Endothelial cell of umbilical vein (primary cell): Measurements from ENCODE around the gene DMWD. TPM values are rescaled to one million over a fixed set of nuclear protein-coding genes. Genes with fewer than 3 reads are reported as not detected.

Experiments
- BruUV-seq: library from RNA; stranded (reverse); fragments of 400-500 nt; replicated peaks from 2 replicates; lab custom pipeline; 2021; lab: Mats Ljungman, UMichigan
- CTCF ChIA-PET: fragments of 300-600, 350-600 bp; sonication (Branson Sonifier 250); formaldehyde crosslinking; loops from one replicate; lab custom pipeline; 2021; ENCODE audit warnings: antibody characterized with exemption, inconsistent platforms; lab: Charles Lee
- POLR2A ChIA-PET: fragments of 300-600, 350-600 bp; sonication (Branson Sonifier 250); formaldehyde crosslinking; loops from one replicate; lab custom pipeline; 2021; ENCODE audit warnings: antibody characterized with exemption, inconsistent platforms; lab: Charles Lee
- DNase-seq: peaks from one replicate; pipeline ENCODE4 v3.0.0-alpha.2; 2011; ENCODE audit warnings: low read depth, low spot score
- FAIRE-seq: peaks from 2 replicates; lab custom pipeline; 2011; peaks lifted over from hg19 to GRCh38; lab: Jason Lieb, UNC
- H2AFZ ChIP-seq: 2 replicates; pipeline ENCODE4 v1.6.0; 2012; ENCODE audit warnings: low read depth, low read length, control low read depth, inconsistent platforms
- H3K27ac ChIP-seq: 2 replicates; pipeline ENCODE4 v1.5.1; 2011; ENCODE audit warnings: low read depth, mild to moderate bottlenecking, control low read depth, low read length, moderate library complexity; ENCODE audit not compliant: insufficient read depth
- H3K27me3 ChIP-seq, 2 experiments: 2 replicates each; pipeline versions ENCODE4 v1.6.0 to v1.6.1; 2011; ENCODE audit warnings: low read length in 2 of 2, mixed read lengths in 1 of 2; ENCODE audit not compliant: control insufficient read depth in 2 of 2, insufficient read depth in 2 of 2
- H3K36me3 ChIP-seq, 2 experiments: 2 replicates in 1 of 2; 3 replicates in 1 of 2; pipeline ENCODE4 v1.5.1; 2011; ENCODE audit warnings: low read length in 2 of 2, mild to moderate bottlenecking in 1 of 2, moderate library complexity in 1 of 2; ENCODE audit not compliant: control insufficient read depth in 2 of 2, insufficient read depth in 2 of 2; ENCODE audit errors: extremely low read depth in 1 of 2
- H3K4me1 ChIP-seq: 3 replicates; pipeline ENCODE4 v1.5.1; 2011; ENCODE audit warnings: mild to moderate bottlenecking, low read length; ENCODE audit not compliant: control insufficient read depth, insufficient read depth; ENCODE audit errors: extremely low read depth
- H3K4me2 ChIP-seq: 2 replicates; pipeline ENCODE4 v1.6.1; 2011; ENCODE audit warnings: low read length, control low read depth, mixed read lengths; ENCODE audit not compliant: insufficient read depth
- H3K4me3 ChIP-seq, 3 experiments: fragments of 200-600 bp in 1 of 3; sonication (generic), shearing (Covaris generic) in 1 of 3; replicated peaks in 1 of 3; 2 replicates each; pipeline ENCODE4 v1.5.1; 2011 to 2016; ENCODE audit warnings: control low read depth in 3 of 3, low read length in 3 of 3, mild to moderate bottlenecking in 2 of 3, inconsistent platforms in 1 of 3, low read depth in 1 of 3, moderate library complexity in 1 of 3; ENCODE audit not compliant: insufficient read depth in 1 of 3
- H3K79me2 ChIP-seq: 2 replicates; pipeline ENCODE4 v1.6.0; 2012; ENCODE audit warnings: low read length, inconsistent platforms; ENCODE audit not compliant: control insufficient read depth, insufficient read depth
- H3K9ac ChIP-seq: replicated peaks from 2 replicates; pipeline ENCODE3; 2011; ENCODE audit warnings: low read length, control low read depth; ENCODE audit not compliant: insufficient read depth; ENCODE audit errors: extremely low read depth
- H3K9me1 ChIP-seq: replicated peaks from 3 replicates; pipeline ENCODE4 v1.6.0; 2011; ENCODE audit warnings: mild to moderate bottlenecking, low read length; ENCODE audit not compliant: control insufficient read depth, insufficient read depth; ENCODE audit errors: extremely low read depth
- H3K9me3 ChIP-seq: replicated peaks from 2 replicates; pipeline ENCODE4 v1.5.1; 2012; ENCODE audit warnings: low read length, inconsistent platforms; ENCODE audit not compliant: control insufficient read depth, insufficient read depth
- H4K20me1 ChIP-seq: replicated peaks from 2 replicates; pipeline ENCODE3; 2011; ENCODE audit warnings: mild to moderate bottlenecking, low read length; ENCODE audit not compliant: control insufficient read depth, insufficient read depth; ENCODE audit errors: extremely low read depth
- EZH2 ChIP-seq: IDR thresholded peaks from 2 replicates; pipeline ENCODE4 v1.6.1; 2012; ENCODE audit warnings: borderline replicate concordance, low read depth, mild to moderate bottlenecking, moderate library complexity, low read length, inconsistent platforms; ENCODE audit not compliant: severe bottlenecking
- FOS ChIP-seq: IDR thresholded peaks from 2 replicates; pipeline ENCODE4 v1.6.1; 2011; ENCODE audit warnings: mild to moderate bottlenecking, low read length, moderate library complexity, borderline replicate concordance; ENCODE audit not compliant: insufficient read depth
- GATA2 ChIP-seq: IDR thresholded peaks from 2 replicates; pipeline ENCODE4 v1.7.0; 2011; ENCODE audit warnings: low read depth, mild to moderate bottlenecking, moderate library complexity, mixed read lengths, low read length; ENCODE audit not compliant: insufficient read length, insufficient read depth
- JUN ChIP-seq: IDR thresholded peaks from 2 replicates; pipeline ENCODE4 v1.6.1; 2011; ENCODE audit warnings: borderline replicate concordance, low read depth; ENCODE audit not compliant: insufficient read length, insufficient read depth
- MYC ChIP-seq: IDR thresholded peaks from one replicate; pipeline ENCODE4 v1.6.1; 2011; ENCODE audit warnings: mild to moderate bottlenecking, low read depth, low read length
- POLR2A ChIP-seq: IDR thresholded peaks from 2 replicates; pipeline ENCODE4 v1.6.1; 2012; ENCODE audit warnings: low read depth, mild to moderate bottlenecking, control low read depth, low read length
- POLR2AphosphoS5 ChIP-seq: IDR thresholded peaks from 2 replicates; pipeline ENCODE4 v1.6.1; 2012; ENCODE audit warnings: low read depth, mild to moderate bottlenecking, control low read depth, low read length, moderate library complexity; ENCODE audit not compliant: insufficient read depth
- dilution Hi-C: fragments of 300-500 bp; cut with MboI; formaldehyde crosslinking; loops from one replicate; pipeline ENCODE4 v1.15.0; 2019; ENCODE audit warnings: low sequenced_read_pairs; ENCODE audit not compliant: extremely low pct_ligation_motif_present
- intact Hi-C: fragments of 100-400 bp; cut with micrococcal nuclease; formaldehyde crosslinking; loops from one replicate; pipeline ENCODE4 v1.10.0; 2022
- polyA plus RNA-seq, 4 experiments: library from polyadenylated mRNA; depleted of rRNA in 3 of 4; stranded (reverse) in 3 of 4; unstranded in 1 of 4; fragments of >200 nt; gene quantifications; 2 replicates each; pipeline versions ENCODE4 v1.2.1 to v1.2.3, GENCODE V29; 2011 to 2012; ENCODE audit warnings: missing spikeins in 1 of 4
- total RNA-seq: library from RNA; stranded (reverse); gene quantifications from 2 replicates; pipeline ENCODE4 v1.2.3, GENCODE V29; 2021
- TF ChIP-seq, protein P1 (sequence below), 2 donors: IDR thresholded peaks; 1 replicate in 1 of 2; 2 replicates in 1 of 2; pipeline ENCODE4 v1.5.1; 2011; ENCODE audit warnings: low read length in 2 of 2, mild to moderate bottlenecking in 2 of 2, moderate library complexity in 2 of 2, control low read depth in 1 of 2, inconsistent platforms in 1 of 2, low read depth in 1 of 2; ENCODE audit not compliant: insufficient read depth in 1 of 2; ENCODE audit errors: extremely low read depth in 1 of 2
- TF ChIP-seq, protein P2 (sequence below): IDR thresholded peaks from 2 replicates; pipeline ENCODE4 v1.6.1; 2011; ENCODE audit not compliant: insufficient read depth, insufficient read length

DMWD gene
- total and polyA plus RNA-seq, 2 donors (not counting 3 experiments of a cell fraction or from before 2014, with no cell fraction given): 36.9 to 81.1 TPM

DNA sequence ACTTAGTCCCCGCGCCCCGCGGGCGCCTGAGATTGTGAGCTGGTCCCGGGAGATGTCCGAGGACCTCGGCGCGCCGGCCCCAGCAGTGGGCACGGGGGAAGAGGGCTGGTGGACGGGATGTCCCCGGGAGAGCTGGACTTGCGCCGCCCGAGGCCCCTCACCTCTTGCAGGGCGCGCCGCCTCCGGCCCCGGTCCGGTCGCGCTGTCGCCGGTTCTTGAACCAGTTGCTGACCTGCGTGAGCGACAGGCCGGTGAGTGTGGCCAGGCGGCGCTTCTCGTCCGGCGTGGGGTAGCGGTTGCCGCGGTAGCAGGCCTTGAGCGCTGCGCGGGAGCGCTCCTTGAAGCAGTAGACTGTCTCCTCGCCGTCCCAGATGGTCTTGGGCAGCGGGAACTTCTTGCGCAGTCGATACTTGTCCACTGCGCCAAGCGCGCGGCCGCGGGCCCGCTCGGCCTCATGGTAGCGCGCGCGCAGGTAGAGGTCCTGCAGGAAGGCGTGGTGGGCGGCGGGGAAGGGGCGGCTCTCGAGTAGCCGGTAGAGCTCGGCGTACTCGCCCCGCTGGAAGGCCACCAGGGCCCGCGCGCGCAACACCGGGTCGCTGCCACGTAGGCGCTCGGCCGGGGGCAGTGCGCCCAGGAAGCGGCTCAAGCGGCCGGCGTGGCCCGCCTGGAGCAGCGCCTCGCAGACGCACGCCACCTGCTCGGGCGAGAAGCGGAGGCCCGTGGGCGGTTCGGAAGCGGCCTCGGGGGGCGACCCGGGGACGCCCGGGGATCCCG lies 24.6 kb downstream of the DMWD start:
- FAIRE-seq (peak; percentile 24), DNase-seq (peak; percentile 72)
- Histone ChIP-seq H3K79me2 (peaks cover 2% of the 10 kb centered on the region), H3K36me3 (peaks cover 0 to 3% of the 10 kb centered on the region in 2 experiments), H3K27me3 (no peaks in the 10 kb centered on the region), H3K4me3 (peak overlapping the region; percentile 61 to 92 (median 82)), H3K4me2 (peak overlapping the region; percentile 66), H3K27ac (peak overlapping the region; percentile 3), H3K9ac (peak overlapping the region; percentile 65), H3K9me3 (no peaks in the 10 kb centered on the region), H3K9me1 (no peaks in the 10 kb centered on the region), H3K4me1 (peaks cover 14% of the 10 kb centered on the region), H4K20me1 (no peaks in the 10 kb centered on the region), H2AFZ (peak overlapping the region; percentile 59)
- dilution Hi-C loops (no loop called here), intact Hi-C loops (loop anchor here (1.0 kb wide), 1 partner anchor 75 kb away; no protein-coding TSS in a partner anchor)
- ChIA-PET CTCF (interaction anchor here (1.0 to 6.7 kb wide), 10 partner anchors 10 to 75 kb away, joined by 3 to 125 read pairs (median 21); partner anchors contain the start of genes DMPK, FBXO46, QPCTL and SNRPD2), POLR2A (interaction anchor here (0.6 to 2.4 kb wide), 4 partner anchors 37 to 303 kb away, joined by 3 to 24 read pairs (median 6); partner anchors contain the start of genes FBXO46 and QPCTL)
- peak; percentile 51 for TF ChIP-seq POLR2A
- TF ChIP-seq, protein P1, sequence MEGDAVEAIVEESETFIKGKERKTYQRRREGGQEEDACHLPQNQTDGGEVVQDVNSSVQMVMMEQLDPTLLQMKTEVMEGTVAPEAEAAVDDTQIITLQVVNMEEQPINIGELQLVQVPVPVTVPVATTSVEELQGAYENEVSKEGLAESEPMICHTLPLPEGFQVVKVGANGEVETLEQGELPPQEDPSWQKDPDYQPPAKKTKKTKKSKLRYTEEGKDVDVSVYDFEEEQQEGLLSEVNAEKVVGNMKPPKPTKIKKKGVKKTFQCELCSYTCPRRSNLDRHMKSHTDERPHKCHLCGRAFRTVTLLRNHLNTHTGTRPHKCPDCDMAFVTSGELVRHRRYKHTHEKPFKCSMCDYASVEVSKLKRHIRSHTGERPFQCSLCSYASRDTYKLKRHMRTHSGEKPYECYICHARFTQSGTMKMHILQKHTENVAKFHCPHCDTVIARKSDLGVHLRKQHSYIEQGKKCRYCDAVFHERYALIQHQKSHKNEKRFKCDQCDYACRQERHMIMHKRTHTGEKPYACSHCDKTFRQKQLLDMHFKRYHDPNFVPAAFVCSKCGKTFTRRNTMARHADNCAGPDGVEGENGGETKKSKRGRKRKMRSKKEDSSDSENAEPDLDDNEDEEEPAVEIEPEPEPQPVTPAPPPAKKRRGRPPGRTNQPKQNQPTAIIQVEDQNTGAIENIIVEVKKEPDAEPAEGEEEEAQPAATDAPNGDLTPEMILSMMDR (IDR thresholded peaks at IDR 0.05; ENCODE audit: extremely low read depth in 1 of 2, insufficient read depth in 1 of 2, low read depth in 1 of 2, low read length in 2 of 2): no peak
- no peak for TF ChIP-seq JUN
- no peak for TF ChIP-seq GATA2
- no peak for TF ChIP-seq EZH2
- TF ChIP-seq, protein P2, sequence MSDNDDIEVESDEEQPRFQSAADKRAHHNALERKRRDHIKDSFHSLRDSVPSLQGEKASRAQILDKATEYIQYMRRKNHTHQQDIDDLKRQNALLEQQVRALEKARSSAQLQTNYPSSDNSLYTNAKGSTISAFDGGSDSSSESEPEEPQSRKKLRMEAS: no peak
- TF ChIP-seq FOS: no peak
- peak; percentile 47 for TF ChIP-seq POLR2AphosphoS5
- TF ChIP-seq MYC: no peak
- BruUV-seq: no TSS peak
